ENCODE data around the gene CALML5.

DNA sequence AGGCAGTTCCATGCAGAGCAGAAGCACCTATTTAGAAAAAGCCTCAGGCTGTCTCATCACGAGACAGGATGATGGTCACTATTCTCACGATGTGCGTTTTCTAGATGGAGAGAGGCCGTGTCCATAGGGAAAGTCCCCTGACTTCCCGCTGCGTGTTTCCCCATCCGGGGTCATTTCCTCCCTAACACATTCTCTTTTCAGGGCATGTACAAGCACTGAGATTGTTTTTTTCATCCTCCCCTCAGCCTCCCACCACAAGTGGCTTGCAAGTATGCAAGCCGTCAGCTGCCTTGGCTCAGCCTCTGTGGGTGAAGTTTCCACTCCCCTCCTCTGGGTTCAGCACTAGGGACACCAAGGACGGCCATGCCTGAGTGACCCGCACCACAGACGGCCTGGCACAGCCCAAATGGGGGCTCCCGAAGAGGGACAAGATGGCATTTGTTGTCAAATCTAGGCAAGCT lies 2.7 kb upstream of the CALML5 start:
- TF ChIP-seq, protein P1, sequence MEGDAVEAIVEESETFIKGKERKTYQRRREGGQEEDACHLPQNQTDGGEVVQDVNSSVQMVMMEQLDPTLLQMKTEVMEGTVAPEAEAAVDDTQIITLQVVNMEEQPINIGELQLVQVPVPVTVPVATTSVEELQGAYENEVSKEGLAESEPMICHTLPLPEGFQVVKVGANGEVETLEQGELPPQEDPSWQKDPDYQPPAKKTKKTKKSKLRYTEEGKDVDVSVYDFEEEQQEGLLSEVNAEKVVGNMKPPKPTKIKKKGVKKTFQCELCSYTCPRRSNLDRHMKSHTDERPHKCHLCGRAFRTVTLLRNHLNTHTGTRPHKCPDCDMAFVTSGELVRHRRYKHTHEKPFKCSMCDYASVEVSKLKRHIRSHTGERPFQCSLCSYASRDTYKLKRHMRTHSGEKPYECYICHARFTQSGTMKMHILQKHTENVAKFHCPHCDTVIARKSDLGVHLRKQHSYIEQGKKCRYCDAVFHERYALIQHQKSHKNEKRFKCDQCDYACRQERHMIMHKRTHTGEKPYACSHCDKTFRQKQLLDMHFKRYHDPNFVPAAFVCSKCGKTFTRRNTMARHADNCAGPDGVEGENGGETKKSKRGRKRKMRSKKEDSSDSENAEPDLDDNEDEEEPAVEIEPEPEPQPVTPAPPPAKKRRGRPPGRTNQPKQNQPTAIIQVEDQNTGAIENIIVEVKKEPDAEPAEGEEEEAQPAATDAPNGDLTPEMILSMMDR (IDR thresholded peaks at IDR 0.05; ENCODE audit: borderline replicate concordance, extremely low read depth, low read length, poor library complexity, severe bottlenecking) = no peak
- no peak for TF ChIP-seq EZH2 (IDR thresholded peaks at IDR 0.05; ENCODE audit: borderline replicate concordance, low read depth, low read length, severe bottlenecking)

Data from DND-41 (cell line).